HG03097 (cell line): Measurements from ENCODE around the gene ZNF502.

Experiments
- ATAC-seq: cut with Tn5 transposase; IDR thresholded peaks from one replicate; pipeline ENCODE4 v1.9.1; 2021; ENCODE audit not compliant: unreplicated experiment, low FRiP score

ZNF502 gene

DNA sequence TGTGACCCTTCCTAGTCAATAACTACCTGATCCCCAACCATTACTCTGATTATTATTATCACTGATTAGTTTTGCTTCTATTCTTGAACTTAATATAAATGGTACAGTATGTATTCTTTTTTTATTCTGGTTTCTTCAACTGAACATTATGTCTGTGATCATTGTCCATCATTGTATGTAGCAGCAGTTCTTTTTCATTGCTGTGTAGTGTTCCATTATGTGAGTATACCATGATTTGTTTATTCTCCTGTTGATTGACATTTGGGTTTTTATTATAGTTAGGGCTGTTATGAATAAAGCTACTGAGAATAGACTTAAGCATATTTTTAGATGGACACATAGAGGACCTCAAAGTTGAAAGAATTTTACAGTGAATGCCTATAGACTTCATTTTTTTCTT lies 51.8 kb downstream of the ZNF502 start:
- no peak for ATAC-seq

DNA sequence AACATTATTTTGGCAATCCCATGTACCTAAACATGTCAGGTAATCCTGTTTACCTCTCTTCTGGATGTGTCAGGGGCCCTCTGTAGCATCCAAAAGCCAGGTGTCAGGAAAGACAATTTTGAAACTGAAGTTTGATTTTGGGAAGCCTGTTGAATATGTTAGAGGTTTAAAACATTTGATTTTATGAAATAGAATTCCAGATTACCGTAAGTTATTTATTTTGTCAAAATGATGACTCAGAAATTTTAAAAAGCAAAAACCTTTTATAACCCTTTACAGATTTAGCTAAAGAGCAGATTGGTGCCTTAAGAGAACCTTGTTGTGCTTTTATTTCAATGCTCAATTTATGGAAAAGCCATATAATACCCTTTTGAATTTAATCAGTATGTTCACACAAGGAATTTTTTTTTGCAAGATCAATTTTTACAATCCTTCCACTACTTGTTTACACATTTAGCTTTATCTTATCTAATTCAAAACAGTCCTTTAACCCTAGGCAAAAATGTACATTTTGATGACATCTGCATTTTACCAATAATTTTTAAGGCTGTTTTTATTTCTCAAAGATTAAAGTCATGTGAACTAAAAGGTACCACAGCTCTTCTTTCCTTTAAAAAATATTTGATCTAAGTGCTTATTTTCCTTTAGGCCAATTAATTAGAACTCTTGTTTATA lies 59.1 kb downstream of the ZNF502 start:
- no peak for ATAC-seq

DNA sequence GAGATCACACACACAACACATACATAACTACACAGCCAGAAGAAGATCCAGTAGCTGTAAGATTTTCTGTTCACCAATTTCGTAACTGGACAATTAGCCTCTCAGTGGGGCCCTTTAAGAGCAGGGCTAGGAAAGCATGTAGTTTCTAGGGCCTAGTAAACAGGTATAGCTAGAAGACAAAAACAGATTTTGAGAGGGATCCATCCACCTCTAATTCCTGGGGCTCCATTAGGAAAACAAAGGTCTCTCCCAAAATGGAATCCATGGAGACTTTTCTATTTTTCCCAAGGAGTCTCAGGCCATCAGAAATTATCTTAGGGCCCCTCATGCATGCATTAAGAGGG lies 59.6 kb downstream of the ZNF502 start:
- no peak for ATAC-seq
